Peyer's patch (tissue), 4 donors: ENCODE results near the gene CETP. TPM values are rescaled to one million over a fixed set of nuclear protein-coding genes. Genes with fewer than 3 reads are reported as not detected.

Source experiments
- DNase-seq, 3 donors: peaks; one replicate each; pipeline ENCODE4 v3.0.0-alpha.2; 2017 to 2019
- H3K27ac ChIP-seq, 4 donors: fragments of 200-600 bp; sonication (generic); one replicate each; pipeline ENCODE4 v1.5.1; 2016 to 2019
- H3K27me3 ChIP-seq, 2 donors: fragments of 200-600 bp; sonication (generic); one replicate each; pipeline ENCODE4 v1.5.1; 2019
- H3K36me3 ChIP-seq, 3 donors: fragments of 200-600 bp; sonication (generic); one replicate each; pipeline ENCODE4 v1.5.1; 2016 to 2019
- H3K4me1 ChIP-seq, 4 donors: fragments of 200-600 bp; sonication (generic); one replicate each; pipeline ENCODE4 v1.5.1; 2016 to 2019
- H3K4me3 ChIP-seq, 4 donors: fragments of 200-600 bp; sonication (generic); 1 replicate in 3 of 4; 2 replicates in 1 of 4; pipeline ENCODE4 v1.5.1; 2016 to 2019; ENCODE audit warnings: mild to moderate bottlenecking in 1 of 4
- H3K9me3 ChIP-seq, 4 donors: fragments of 200-600 bp; sonication (generic); one replicate each; pipeline ENCODE4 v1.5.1; 2016 to 2019; ENCODE audit warnings: mild to moderate bottlenecking in 1 of 4
- CTCF ChIP-seq, 6 experiments: fragments of 450-650 bp in 4 of 6; fragments of 200-600 bp in 2 of 6; sonication (generic) in 1 of 6; IDR thresholded peaks; one replicate each; pipeline ENCODE4 v1.5.1; 2017 to 2019; ENCODE audit warnings: antibody characterized with exemption in 6 of 6, mild to moderate bottlenecking in 3 of 6, moderate library complexity in 1 of 6
- POLR2A ChIP-seq, 2 donors: fragments of 450-650 bp; IDR thresholded peaks; one replicate each; pipeline ENCODE4 v1.5.1; 2017; ENCODE audit warnings: antibody characterized with exemption in 2 of 2, mild to moderate bottlenecking in 2 of 2, moderate library complexity in 2 of 2
- total RNA-seq, 4 donors: library from RNA; depleted of rRNA; stranded (reverse); fragments of >200 nt; gene quantifications; one replicate each; pipeline ENCODE4 v1.1.0, GENCODE V29; 2016

Gene CETP
- total RNA-seq, 4 donors from 2014 or later, result 2.5 TPM; not detected in 3

- no peak for TF ChIP-seq POLR2A (IDR thresholded peaks at IDR 0.05)
- TF ChIP-seq CTCF (IDR thresholded peaks at IDR 0.05), result no peak
- no peak overlapping the region for H3K4me3 ChIP-seq
- H3K4me1 ChIP-seq, result peaks cover 0 to 10% (median 3%) of the 10 kb centered on the region in 4 donors
- no peak for DNase-seq
- H3K9me3 ChIP-seq, result no peaks in the 10 kb centered on the region
- no peak overlapping the region for H3K27ac ChIP-seq
- no peaks in the 10 kb centered on the region for H3K36me3 ChIP-seq
- no peaks in the 10 kb centered on the region for H3K27me3 ChIP-seq
Measured at GRCh38 chr16:56929639-56930038, 32.1 kb upstream of the CETP start.

- peaks cover 0 to 15% (median 6%) of the 10 kb centered on the region in 4 donors for H3K4me1 ChIP-seq
- H3K4me3 ChIP-seq, result peak overlapping the region in 1 of 4 donors; percentile 6
- TF ChIP-seq CTCF (IDR thresholded peaks at IDR 0.05) (no peak), POLR2A (IDR thresholded peaks at IDR 0.05) (no peak)
Measured at GRCh38 chr16:56930486-56931270, 31.1 kb upstream of the CETP start.

GRCh38 chr16:56931271-56931891 is 30.4 kb upstream of the CETP start:
- Histone ChIP-seq H3K27me3 (no peaks in the 10 kb centered on the region), H3K27ac (peak overlapping the region; percentile 99 to 100 (median 99)), H3K36me3 (peaks cover 0 to 17% (median 0%) of the 10 kb centered on the region in 3 donors), H3K4me3 (peak overlapping the region; percentile 80 to 99 (median 89)), H3K9me3 (no peaks in the 10 kb centered on the region), H3K4me1 (peaks cover 0 to 22% (median 7%) of the 10 kb centered on the region in 4 donors)
- peak; percentile 72 to 82 (median 78) for DNase-seq
- TF ChIP-seq POLR2A (IDR thresholded peaks at IDR 0.05) (no peak), CTCF (IDR thresholded peaks at IDR 0.05) (no peak)

More at GRCh38 chr16:56930486-56931270, 31.1 kb upstream of the CETP start:
- no peaks in the 10 kb centered on the region for H3K9me3 ChIP-seq
- H3K36me3 ChIP-seq, result peaks cover 0 to 9% (median 0%) of the 10 kb centered on the region in 3 donors
- peak in 1 of 3 donors; percentile 58 for DNase-seq
- H3K27me3 ChIP-seq, result no peaks in the 10 kb centered on the region
- H3K27ac ChIP-seq, result peak overlapping the region; percentile 99 to 100 (median 99)

GRCh38 chr16:56931892-56932720 is 29.6 kb upstream of the CETP start, which contains the start of gene HERPUD1:
TSS of gene HERPUD1 (plus strand) at chr16:56932142. CDS start at chr16:56932245, 103 bp downstream.
- peaks cover 0 to 25% (median 7%) of the 10 kb centered on the region in 4 donors for H3K4me1 ChIP-seq
- TF ChIP-seq POLR2A (IDR thresholded peaks at IDR 0.05) (peak; percentile 95), CTCF (IDR thresholded peaks at IDR 0.05) (peak in 2 of 6 experiments; percentile 22 to 33)

More at GRCh38 chr16:56931892-56932720, 29.6 kb upstream of the CETP start, which contains the start of gene HERPUD1:
- peak within 1 kb of the TSS; percentile 99 to 100 (median 99) for H3K27ac ChIP-seq
- peaks cover 0 to 24% (median 0%) of the 10 kb centered on the region in 3 donors for H3K36me3 ChIP-seq
- H3K9me3 ChIP-seq, result no peaks in the 10 kb centered on the region
- H3K27me3 ChIP-seq, result no peaks in the 10 kb centered on the region
- DNase-seq, result peak; percentile 98 to 100 (median 99)
- peak within 1 kb of the TSS; percentile 80 to 99 (median 89) for H3K4me3 ChIP-seq
